GM19463 (cell line): ENCODE data around the gene DCP1A.
"Not testable (repeated sequence)": the region's sequence is repeated elsewhere in the genome, so short reads cannot be mapped to it uniquely, and the experiment has no call there.

Source experiments
- ATAC-seq: cut with Tn5 transposase; IDR thresholded peaks from one replicate; pipeline ENCODE4 v1.9.1; 2021; ENCODE audit warnings: mild to moderate bottlenecking, moderate library complexity; ENCODE audit not compliant: unreplicated experiment

The DCP1A gene

DNA sequence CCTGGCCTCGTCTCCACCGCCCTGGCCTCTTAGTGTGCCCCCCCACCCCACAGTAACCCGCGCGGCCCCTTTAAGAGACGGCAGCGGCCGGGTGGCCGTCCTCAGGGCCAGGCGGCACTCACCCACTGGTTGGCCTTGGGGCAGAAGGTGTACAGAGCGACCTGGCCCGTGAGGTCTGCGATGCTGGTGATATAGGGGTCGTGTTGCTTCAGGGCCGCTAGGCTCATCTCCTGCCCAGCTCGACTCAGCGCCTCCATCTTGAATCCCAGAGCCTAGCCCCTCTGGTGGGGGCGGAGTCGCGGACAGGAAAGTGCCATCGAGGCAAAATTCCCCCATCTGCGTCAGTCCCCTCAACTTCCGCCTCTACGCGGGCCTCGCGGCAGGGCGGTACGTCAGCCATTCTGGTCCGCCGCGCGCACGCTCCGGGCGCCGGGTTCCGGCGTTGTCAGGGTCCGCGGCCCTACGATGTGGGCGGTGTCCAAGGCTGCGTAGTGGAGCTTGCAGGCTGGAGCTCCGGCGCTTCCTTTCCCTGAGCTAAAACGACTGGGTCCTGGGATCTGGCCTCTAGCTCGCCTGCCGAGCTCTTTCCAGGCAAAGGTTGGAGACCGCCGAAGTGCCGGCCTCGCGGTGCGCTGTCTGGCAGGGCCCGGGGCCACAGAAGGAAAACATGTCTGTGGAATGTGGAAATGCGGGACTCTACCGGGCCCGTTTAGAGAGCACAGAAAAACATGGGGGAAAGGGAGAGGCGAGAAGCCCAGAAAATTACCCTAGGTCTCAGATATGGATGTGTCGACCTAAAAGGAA lies at the start of gene DCP1A:
Gene DCP1A (minus strand): TSS at position 283 of the 804 bp plus-strand sequence. CDS start 26 bp downstream, at position 257.
- peak; percentile 95 for ATAC-seq

DNA sequence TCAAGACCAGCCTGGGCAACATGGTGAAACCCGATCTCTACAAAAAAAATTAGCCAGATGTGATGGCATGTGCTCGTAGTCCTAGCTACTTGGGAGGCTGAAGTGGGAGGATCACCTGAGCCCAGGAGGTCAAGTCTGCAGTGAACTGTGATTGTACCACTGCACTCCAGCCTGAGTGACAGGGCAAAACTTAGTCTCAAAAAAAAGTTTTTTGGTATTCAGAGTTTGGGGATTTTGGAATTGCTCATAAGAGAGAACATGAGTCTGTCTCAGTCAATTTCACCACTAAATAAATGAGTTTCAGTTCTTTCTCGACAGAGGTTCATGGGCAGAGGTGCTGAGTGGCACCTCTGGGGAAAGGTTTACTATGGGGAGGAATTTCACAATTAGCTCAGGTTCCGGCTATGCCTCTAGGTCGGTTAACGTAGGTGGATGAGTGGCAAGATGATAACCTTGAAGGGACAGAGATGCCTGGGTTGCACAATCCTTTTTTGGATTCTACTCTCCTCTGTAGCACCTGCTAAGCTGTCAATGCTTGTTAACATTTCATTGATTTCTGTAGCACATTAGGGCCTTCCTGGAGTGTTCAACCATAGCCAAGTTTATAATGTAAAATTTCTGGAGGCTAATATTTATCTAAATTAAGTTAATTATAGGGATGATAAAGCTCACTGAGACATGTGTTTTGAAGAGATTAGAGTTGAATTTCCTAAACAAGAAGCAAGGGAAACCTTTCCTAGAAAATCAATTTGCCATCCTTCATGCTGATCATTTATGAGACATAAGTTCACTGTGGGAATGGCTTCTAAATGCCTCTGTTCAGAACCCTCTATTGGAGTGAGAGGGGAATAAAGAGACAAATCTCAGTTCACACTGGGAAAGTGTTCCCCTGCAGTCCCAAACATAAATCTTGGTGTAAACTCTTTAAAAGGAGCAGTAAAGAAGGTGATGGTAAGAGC lies 37.4 kb upstream of the DCP1A start:
- ATAC-seq, result peak; percentile 80

DNA sequence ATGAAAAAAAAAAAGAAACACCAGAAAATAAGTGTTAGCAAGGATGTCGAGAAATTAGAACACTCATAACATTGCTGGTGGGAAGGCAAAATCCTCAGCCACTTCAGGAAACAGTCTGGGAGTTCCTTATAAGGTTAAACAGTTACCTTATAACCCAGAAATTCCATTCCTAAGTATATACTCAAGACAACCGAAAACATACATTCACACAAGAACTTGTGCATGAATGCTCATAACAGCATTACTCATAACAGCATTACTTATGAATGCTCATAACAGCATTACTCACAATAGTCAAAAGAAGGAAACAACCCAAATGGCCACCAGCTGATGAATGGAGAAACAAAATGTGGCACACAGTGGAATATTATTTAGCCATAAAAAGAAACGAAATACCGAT lies 34.8 kb upstream of the DCP1A start:
- ATAC-seq, result no peak

DNA sequence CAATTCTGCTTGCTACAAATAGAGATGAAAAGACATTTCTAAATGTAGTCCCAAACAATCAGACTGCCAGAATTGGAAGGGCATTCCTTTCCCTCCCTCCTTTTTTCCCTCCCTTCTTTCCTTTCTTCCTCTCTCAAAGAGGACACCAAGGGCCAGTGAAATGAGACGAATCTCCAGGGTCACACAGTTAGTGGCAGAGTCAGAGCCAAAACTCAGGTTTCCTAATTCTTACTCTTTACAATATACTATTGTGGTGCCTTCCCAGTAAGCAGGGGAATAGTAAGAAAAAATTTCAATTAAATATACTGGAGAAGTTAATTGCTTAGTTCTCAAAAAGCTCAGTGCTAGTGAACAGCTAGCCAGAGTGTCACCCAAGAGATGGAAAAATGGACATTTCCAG lies 33.0 kb upstream of the DCP1A start:
- ATAC-seq, result no peak

DNA sequence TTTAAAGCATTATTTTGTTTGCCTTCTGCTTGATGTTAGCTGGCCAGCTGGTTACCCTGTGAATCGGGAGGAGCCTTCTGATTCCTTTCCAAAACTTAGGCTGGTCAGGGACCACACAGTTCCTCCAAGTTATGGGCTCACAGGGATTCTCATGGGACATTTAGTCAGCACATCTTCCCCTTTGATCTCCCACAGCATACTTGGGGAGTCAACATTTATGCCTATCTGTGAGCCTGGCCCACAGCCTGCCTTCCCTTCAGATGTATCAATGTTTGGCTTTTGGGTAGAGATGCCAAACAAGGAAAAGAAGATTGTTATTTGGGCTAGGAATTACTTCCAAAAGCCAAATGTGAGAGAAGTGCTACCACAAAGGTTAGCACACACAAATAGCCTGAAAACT lies 32.6 kb upstream of the DCP1A start:
- no peak for ATAC-seq

DNA sequence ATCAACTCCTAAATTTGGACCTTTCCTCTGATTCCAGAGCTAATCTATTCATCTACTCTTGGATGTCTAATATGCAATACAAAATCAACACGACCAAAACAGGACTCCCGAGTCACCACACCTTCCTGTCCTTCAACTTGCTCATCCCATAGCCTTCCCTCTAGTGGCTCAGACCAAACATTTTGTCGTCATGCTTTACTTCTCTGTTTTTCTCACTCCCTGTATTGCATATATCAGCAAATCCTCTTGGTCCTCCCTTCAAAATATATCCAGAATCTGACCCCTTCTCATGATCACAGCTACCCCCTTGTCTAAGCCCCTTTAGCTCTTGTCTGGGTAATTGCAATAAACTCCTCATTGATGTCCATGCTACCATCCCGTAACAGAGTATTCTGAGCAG lies 30.5 kb upstream of the DCP1A start:
- no peak for ATAC-seq

DNA sequence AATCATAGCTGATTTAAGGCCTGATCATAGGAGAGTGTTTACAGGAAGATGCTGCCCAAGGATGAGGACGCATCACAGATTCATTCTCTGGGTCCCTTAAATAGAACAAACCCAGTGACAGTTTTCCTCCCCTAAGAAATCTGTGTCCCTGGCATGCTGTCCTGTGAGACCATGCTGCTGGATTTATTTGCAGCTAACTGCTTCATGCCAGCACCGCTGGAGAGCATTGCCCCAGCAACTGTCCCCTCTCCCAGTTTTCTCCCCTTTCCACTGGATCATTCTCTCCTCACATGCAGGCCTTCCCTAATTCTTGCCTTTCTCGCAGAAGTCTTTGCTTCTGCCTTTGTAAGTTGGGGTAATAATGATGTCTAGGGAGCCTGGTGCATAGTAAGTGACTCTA lies 29.3 kb upstream of the DCP1A start:
- no peak for ATAC-seq

DNA sequence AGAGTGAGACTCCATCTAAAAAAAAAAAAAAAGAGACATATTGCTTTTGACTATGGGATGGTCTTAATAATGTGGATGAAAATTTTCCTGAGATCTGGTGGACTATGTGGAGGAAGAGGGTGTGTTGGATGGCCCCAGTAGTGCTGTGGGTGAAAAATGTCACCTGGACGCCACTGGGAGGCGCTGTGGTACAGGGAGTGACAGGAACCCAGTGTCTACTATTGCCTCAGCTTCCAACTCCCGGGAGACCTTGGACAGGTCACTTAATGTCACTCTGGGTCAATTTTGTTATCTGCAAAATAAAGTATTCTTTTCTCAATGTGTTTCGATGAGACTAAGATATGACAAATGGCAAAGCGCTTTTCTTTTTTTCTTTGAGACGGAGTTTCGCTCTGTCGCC lies 27.7 kb upstream of the DCP1A start:
- no peak for ATAC-seq

DNA sequence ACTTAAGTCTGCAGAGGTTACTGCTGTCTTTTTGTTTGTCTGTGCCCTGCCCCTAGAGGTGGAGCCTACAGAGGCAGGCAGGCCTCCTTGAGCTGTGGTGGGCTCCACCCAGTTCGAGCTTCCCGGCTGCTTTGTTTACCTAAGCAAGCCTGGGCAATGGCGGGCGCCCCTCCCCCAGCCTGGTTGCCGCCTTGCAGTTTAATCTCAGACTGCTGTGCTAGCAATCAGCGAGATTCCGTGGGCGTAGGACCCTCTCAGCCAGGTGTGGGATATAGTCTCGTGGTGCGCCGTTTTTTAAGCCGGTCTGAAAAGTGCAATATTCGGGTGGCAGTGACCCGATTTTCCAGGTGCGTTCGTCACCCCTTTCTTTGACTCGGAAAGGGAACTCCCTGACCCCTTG lies 23.4 kb upstream of the DCP1A start:
- ATAC-seq, result not testable (repeated sequence)

DNA sequence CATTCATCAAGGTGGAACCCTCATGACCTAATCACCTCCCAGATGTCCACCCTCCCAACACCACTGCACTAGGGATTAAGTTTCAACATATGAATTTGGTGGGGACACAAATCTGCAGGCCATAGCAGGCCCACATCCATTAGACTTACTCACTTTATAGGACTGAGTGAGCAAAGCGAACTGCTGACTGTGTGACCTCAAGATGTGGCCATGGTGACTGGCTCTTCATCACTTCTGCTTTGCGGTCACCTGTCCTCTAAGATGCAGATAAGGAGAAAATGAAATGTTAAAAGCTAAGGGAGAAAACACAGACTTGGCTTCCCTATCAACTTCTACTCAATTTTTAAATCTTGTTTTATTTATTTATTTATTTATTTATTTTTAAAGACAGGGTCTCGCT lies 14.5 kb upstream of the DCP1A start:
- no peak for ATAC-seq

DNA sequence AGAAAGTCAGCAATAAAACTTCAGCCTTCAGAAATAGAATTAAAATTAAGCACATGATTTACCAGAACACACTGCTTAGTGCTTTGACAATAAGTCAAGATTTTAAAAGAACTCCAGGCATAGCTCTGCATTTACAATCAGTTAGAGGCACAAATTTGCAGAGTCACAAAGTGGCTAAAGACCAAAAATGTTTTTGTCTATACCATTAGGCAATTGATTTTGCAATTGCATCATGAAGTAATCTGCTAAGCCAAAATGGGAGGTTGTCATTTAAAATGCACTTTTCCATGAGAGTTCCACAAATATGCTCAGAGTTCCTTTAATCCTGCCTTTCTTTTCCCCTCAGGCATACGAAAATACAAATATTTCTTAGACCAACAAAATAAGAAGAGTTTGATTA lies 10.1 kb upstream of the DCP1A start:
- no peak for ATAC-seq

DNA sequence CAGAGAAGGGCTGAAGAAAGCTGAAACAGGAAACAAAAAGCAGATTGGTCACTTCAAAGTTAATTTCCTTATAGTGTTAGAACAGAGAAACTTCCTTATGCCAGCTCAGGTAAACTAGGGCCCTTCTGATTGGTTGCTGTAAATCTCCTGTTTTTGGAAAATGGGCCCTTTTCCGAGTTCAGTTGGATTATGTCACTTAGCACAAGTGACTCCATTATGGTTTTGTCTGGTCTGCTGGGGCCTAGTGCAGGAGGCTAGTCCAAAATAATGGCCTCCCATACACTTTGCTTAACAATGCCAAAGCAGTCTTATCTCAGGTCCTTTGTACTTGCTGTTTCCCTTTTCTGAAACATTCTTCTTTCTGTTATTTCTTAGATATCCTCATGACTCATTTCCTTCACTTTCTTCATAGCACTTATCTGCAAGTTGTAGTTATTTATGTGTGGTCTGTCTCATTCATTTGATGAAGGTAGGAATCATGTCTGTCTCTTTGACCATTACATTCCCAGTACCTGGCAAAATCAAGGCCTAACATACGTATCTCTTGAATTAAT lies 7.7 kb upstream of the DCP1A start:
- no peak for ATAC-seq

DNA sequence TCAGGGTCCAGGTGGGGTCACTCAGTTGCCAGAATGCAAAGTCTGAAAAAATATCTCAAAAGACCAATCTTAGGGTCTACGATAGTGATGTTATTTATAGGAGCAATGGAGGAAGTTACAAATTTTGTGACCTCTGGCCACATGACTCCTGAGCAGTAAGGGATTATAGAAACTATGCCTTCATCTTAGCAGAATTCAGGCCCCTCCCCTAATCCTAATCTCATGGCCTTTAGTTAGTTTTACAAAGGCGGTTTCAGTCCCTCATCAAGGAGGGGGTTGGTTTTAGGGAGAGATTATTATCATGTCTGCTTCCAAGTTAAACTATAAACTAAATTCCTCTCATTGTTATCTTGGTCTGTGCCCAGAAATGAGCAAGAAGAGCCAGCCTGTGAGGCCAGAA lies 5.9 kb upstream of the DCP1A start:
- ATAC-seq, result no peak

DNA sequence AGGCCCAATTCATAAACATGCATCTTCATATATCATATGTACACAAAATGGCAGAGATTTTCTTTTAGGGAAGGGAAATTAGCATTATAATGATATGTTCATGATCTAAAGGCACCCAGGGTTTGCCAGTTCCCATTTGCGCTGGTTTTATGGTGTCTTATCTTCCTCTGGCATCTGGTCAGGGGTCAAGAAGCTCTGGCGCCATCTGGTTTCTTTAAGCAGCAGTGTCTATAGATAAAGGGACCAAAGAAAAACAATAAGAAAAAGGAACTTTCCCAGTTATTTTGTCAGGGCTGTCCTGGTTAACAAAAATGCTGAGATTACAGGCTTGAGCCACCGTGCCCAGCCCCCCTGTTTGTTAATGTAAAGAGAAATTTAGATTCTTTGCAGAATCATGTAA lies 3.3 kb upstream of the DCP1A start:
- ATAC-seq, result no peak

DNA sequence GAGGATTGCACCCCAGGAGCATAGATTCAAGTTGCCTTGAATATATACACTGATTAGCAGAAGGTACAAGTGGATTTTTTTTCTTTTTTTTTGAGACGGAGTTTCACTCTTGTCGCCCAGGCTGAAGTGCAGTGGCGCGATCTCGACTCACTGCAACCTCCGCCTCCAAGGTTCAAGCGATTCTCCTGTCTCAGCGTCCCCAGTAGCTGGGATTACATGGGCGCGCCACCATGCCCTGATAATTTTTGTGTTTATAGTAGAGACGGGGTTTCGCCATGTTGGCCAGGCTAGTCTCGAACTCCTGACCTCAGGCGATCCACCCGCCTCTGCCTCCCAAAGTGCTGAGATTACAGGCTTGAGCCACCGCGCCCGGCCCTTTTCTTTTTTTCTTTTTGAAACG lies 775 bp upstream of the DCP1A start:
- ATAC-seq, result not testable (repeated sequence)

DNA sequence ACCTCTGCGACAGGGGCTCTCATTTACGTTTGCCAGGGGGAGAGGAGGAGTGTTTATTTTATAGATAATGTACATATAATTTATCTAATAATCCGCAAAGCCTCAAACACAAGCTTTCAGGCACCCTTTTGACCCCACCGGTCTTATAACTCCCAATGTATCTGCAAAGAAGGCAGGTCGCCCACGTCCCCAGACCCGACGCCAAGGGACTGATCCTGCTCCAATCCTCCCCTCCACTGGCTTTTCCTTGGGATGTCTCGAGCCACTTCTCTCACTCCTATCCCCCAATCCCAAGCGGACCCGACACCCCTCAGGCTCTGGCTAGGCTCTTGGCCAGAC lies 452 bp downstream of the DCP1A start:
- no peak for ATAC-seq

DNA sequence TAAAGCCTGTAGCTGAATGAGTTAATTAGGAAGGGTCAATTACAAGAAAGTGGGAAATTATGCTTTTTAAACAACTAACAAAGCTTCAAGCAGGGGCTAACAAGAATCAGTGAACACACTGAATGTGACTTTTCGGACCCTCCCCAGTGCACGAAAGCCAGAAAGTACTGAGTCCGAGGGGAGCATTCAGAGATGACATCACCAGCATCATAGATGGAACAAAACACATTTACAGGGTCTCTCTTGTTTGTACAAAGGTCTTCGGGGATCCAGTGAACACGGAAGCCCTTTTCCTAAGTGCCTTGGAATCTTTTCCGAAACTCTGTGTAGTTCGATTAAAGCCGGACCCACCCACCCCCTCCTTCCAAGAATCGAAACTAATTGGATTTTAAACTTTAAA lies 829 bp downstream of the DCP1A start:
- ATAC-seq, result no peak

DNA sequence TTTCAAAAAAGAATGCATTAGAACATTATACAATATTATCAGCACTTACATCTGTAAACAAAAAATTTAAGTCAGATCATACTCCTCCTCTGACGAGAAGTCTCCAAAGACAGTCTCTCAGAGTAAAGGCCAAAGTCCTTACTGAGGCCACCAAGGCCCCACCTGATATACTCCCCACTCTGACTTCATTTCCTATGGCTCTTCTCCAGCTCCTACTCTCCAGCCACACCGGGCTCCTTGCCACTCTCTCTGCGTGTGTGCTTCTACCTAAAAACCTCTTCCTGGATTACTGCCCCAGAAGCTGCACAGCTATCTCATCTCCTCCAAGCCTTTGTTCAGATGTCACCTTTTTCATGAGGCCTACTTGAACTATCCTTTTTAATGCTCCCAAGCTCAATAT lies 5.0 kb downstream of the DCP1A start:
- no peak for ATAC-seq

DNA sequence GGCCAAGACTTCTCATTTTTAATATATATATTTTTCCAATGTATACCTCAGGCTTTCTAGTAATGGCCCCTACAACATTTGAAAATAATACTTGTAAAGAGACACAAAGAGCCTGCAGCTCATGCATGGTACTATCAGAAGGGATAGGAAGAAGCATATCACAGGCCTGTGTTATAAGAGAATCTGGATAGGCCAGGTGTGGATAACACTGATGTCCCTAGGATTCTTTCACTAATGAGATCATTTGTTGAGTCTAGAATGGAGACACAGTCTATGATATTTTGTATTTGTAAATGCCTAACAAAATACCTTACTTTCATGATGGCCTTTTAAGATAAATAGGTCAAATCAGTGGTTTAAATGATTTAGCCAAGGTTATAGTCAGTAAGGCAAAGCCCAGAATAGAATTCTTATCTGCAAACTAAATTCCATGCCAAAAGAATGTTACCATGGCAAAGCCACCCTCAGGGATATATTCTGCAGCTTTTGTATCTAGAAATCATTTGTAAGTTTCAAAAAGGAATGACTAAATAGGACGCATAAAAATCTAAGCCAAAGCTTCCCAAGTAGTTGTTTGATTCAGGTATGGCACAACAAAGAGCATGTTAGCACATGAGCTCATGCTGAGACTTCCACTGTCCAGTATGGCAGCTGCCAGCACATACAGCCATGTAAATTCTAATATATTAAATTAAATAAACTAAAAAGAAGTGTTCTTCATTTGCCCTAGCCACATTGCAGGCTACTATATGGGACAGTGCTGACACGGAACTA lies 10.0 kb downstream of the DCP1A start:
- ATAC-seq, result no peak

DNA sequence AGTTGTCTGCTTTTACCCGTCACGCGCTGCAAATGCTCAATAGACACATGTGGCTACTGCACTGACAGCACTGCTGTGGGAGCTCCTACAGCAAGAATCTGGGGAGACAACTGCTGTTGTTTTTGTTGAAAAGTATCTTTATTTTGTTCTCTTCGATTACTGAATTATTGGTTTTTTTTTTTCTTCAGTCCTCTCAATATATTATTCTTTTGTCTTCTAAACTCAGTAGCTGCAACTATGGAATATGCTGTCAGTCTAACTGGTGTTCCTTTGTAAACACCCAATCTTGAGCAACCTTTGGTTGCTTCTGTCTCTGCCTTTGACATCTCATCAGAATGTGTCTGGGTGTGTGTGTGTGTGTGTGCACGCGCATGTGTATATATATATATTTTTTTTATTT lies 12.6 kb downstream of the DCP1A start:
- no peak for ATAC-seq

DNA sequence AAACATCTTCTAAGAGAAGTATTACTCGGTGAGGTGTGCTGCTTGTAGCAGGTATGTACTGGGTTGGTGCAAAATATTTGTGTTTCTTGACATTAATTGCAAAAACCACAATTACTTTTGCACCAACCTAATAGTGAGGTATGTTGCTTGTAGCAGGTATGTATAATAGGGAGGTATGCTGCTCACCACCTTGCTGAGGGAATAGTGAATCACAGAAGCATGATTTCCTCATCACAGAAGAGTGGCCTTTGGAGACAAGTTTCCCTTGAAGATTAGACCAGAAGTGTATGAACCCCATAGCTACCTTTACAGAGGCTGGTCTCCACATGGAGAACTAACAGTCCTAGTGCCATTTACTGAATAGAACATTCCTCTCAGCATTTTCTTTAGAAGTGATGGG lies 15.5 kb downstream of the DCP1A start:
- no peak for ATAC-seq
